SK-N-SH treated with all-trans-retinoic acid at 6 μM for 48 hours (cell line): ENCODE measurements around the gene HBQ1.
"Not testable (repeated sequence)": the region's sequence is repeated elsewhere in the genome, so short reads cannot be mapped to it uniquely, and the experiment has no call there.

ENCODE experiments used
- ATAC-seq: fragments of 200-7000 bp; cut with Tn5 transposase; 3 replicates; pipeline ENCODE4 v1.9.1; 2020; ENCODE audit warnings: mild to moderate bottlenecking, moderate library complexity
- CREB5 ChIP-seq: fragments of 250-450 bp; sonication (Bioruptor Pico); IDR thresholded peaks from 2 replicates; pipeline ENCODE4 v1.5.1; 2020; ENCODE audit warnings: low read depth, mild to moderate bottlenecking, moderate library complexity
- CSRNP3 ChIP-seq: fragments of 250-450 bp; sonication (Bioruptor Pico); IDR thresholded peaks from 2 replicates; pipeline ENCODE4 v1.5.1; 2021; ENCODE audit warnings: mild to moderate bottlenecking, moderate library complexity
- GLIS3 ChIP-seq: fragments of 250-450 bp; sonication (Bioruptor Pico); IDR thresholded peaks from 2 replicates; pipeline ENCODE4 v1.5.0; 2020; ENCODE audit warnings: mild to moderate bottlenecking, moderate library complexity
- POU6F1 ChIP-seq: fragments of 250-450 bp; sonication (Bioruptor Pico); IDR thresholded peaks from 2 replicates; pipeline ENCODE4 v1.8.0; 2021; ENCODE audit warnings: low read depth, mild to moderate bottlenecking, moderate library complexity, borderline replicate concordance
- PPARA ChIP-seq: fragments of 250-450 bp; sonication (Bioruptor Pico); IDR thresholded peaks from 2 replicates; pipeline ENCODE4 v1.5.0; 2020; ENCODE audit warnings: mild to moderate bottlenecking, borderline replicate concordance
- RARB ChIP-seq: fragments of 250-450 bp; sonication (Bioruptor Pico); IDR thresholded peaks from 2 replicates; pipeline ENCODE4 v1.8.0; 2021; ENCODE audit warnings: mild to moderate bottlenecking, moderate library complexity
- SNAI2 ChIP-seq: fragments of 250-450 bp; sonication (Bioruptor Pico); IDR thresholded peaks from 2 replicates; pipeline ENCODE4 v1.5.0; 2020; ENCODE audit warnings: mild to moderate bottlenecking, moderate library complexity
- TCF4 ChIP-seq: fragments of 250-450 bp; sonication (Bioruptor Pico); IDR thresholded peaks from 2 replicates; pipeline ENCODE4 v1.8.0; 2021; ENCODE audit warnings: mild to moderate bottlenecking, moderate library complexity, borderline replicate concordance
- TOX ChIP-seq: fragments of 250-450 bp; sonication (Bioruptor Pico); IDR thresholded peaks from 2 replicates; pipeline ENCODE4 v1.8.0; 2021; ENCODE audit warnings: mild to moderate bottlenecking, moderate library complexity, borderline replicate concordance
- TSHZ2 ChIP-seq: fragments of 250-450 bp; sonication (Bioruptor Pico); IDR thresholded peaks from 2 replicates; pipeline ENCODE4 v1.5.0; 2020; ENCODE audit warnings: mild to moderate bottlenecking, moderate library complexity
- ZFP30 ChIP-seq: fragments of 450-650 bp; formaldehyde crosslinking; IDR thresholded peaks from 2 replicates; pipeline ENCODE4 v1.5.0; 2022; ENCODE audit warnings: mild to moderate bottlenecking, moderate library complexity
- ZNF565 ChIP-seq: fragments of 450-650 bp; formaldehyde crosslinking; conservative IDR thresholded peaks from 2 replicates; pipeline ENCODE4 v1.5.0; 2020; ENCODE audit warnings: low read depth, mild to moderate bottlenecking, moderate library complexity
- ZNF70 ChIP-seq: fragments of 450-650 bp; formaldehyde crosslinking; IDR thresholded peaks from 2 replicates; pipeline ENCODE4 v1.5.0; 2020; ENCODE audit warnings: mild to moderate bottlenecking, moderate library complexity
- ZNF8 ChIP-seq: fragments of 450-650 bp; formaldehyde crosslinking; IDR thresholded peaks from 2 replicates; pipeline ENCODE4 v1.5.0; 2020; ENCODE audit warnings: mild to moderate bottlenecking, moderate library complexity

The HBQ1 gene

GRCh38 chr16:209359-209758 lies 29.1 kb downstream of the HBQ1 start:
- not testable (repeated sequence) for ATAC-seq

- ATAC-seq: not testable (repeated sequence)
Measured at GRCh38 chr16:211631-212180, 31.4 kb downstream of the HBQ1 start.

GRCh38 chr16:212999-213398 lies 32.7 kb downstream of the HBQ1 start:
- no peak for TF ChIP-seq TOX (CRISPR knock-in tag)
- TF ChIP-seq CSRNP3: no peak
- TF ChIP-seq TCF4 (CRISPR knock-in tag): no peak
- TF ChIP-seq POU6F1 (CRISPR knock-in tag): no peak
- no peak for TF ChIP-seq TSHZ2 (CRISPR knock-in tag)
- no peak for TF ChIP-seq GLIS3 (CRISPR knock-in tag)
- TF ChIP-seq ZNF565 (CRISPR knock-in tag): no peak
- TF ChIP-seq RARB (CRISPR knock-in tag): no peak
- TF ChIP-seq ZFP30 (CRISPR knock-in tag): no peak
- TF ChIP-seq CREB5 (CRISPR knock-in tag): no peak
- TF ChIP-seq ZNF8 (CRISPR knock-in tag): no peak
- TF ChIP-seq, all 23 proteins: peak for 0

GRCh38 chr16:220021-220420 lies 39.8 kb downstream of the HBQ1 start:
- no peak for ATAC-seq
- TF ChIP-seq SNAI2 (CRISPR knock-in tag): no peak
- no peak for TF ChIP-seq TCF4 (CRISPR knock-in tag)
- TF ChIP-seq RARB (CRISPR knock-in tag): no peak
- no peak for TF ChIP-seq ZNF70
- TF ChIP-seq TSHZ2 (CRISPR knock-in tag): no peak
- no peak for TF ChIP-seq POU6F1 (CRISPR knock-in tag)
- no peak for TF ChIP-seq PPARA (CRISPR knock-in tag)

More at GRCh38 chr16:212999-213398, 32.7 kb downstream of the HBQ1 start:
- ATAC-seq: no peak; the same call in 2 of the 3 replicates
